SK-MEL-5 (cell line): ENCODE results near the gene ZNF638. TPM values are rescaled to one million over a fixed set of nuclear protein-coding genes. Genes with fewer than 3 reads are reported as not detected.

Experiments
- DNase-seq: peaks from one replicate; pipeline ENCODE4 v3.0.0-alpha.2; 2016; ENCODE audit warnings: low read depth, low spot score
- in situ Hi-C: cut with HindIII; loops from 2 replicates; pipeline ENCODE4 v1.10.0; 2016; ENCODE audit warnings: low sequenced_read_pairs, high pct_unique_total_duplicates, low pct_unique_long_range_greater_than_20kb
- total RNA-seq: library from RNA; depleted of rRNA; stranded (reverse); fragments of >200 nt; shearing (Covaris generic); gene quantifications from 2 replicates; pipeline ENCODE4 v1.2.3, GENCODE V29; 2014

The ZNF638 gene
- total RNA-seq, 1 experiment from 2014 or later = 166 TPM

- no peak for DNase-seq
- in situ Hi-C loops = no loop called here
These were observed 127.0 kb downstream of the ZNF638 start for GRCh38 chr2:71458413-71459083.

DNA sequence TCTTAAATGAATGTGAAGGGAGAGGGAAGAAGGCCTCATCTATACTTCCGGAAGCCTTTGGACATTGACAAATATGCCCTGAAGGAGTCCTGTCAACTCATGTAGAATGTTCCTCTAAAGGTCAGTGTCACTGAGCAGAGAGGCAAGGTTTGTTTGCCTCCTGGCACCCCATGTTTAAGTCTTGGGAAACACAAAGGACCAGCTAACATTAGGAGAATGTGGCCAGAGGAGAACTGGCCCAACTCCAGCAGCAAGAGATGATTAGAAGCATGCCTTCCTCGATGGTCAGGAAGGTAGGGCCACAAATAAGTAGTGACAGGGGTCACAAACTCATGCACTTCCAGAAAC lies 127.5 kb downstream of the ZNF638 start:
- no peak for DNase-seq
- in situ Hi-C loops = no loop called here

- in situ Hi-C loops = no loop called here
- no peak for DNase-seq
These were observed 128.5 kb downstream of the ZNF638 start for GRCh38 chr2:71460056-71460455.

- DNase-seq = peak; percentile 71
- in situ Hi-C loops = no loop called here
These were observed 129.2 kb downstream of the ZNF638 start for GRCh38 chr2:71460595-71461303.

DNA sequence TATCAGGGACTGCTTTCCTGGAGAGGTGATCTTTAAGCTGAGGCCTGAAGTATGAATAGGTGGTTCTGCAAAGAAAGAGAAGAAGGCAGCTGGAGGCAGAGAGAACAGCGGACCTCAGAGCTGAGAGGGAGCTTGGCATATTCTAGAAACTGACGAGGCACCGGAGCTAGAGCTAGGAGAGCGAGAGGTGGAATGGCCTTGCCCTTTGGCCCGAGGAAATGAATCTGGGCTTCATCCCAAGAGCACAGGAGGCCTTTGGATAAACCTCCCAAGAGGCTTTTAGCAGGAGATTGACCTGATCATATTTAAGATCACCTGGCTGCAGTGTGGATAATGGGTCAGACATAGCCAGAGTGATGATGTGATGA lies 129.7 kb downstream of the ZNF638 start:
- in situ Hi-C loops = no loop called here
- DNase-seq = no peak

- in situ Hi-C loops = no loop called here
- DNase-seq = no peak
These were observed 130.5 kb downstream of the ZNF638 start for GRCh38 chr2:71462056-71462605.

DNA sequence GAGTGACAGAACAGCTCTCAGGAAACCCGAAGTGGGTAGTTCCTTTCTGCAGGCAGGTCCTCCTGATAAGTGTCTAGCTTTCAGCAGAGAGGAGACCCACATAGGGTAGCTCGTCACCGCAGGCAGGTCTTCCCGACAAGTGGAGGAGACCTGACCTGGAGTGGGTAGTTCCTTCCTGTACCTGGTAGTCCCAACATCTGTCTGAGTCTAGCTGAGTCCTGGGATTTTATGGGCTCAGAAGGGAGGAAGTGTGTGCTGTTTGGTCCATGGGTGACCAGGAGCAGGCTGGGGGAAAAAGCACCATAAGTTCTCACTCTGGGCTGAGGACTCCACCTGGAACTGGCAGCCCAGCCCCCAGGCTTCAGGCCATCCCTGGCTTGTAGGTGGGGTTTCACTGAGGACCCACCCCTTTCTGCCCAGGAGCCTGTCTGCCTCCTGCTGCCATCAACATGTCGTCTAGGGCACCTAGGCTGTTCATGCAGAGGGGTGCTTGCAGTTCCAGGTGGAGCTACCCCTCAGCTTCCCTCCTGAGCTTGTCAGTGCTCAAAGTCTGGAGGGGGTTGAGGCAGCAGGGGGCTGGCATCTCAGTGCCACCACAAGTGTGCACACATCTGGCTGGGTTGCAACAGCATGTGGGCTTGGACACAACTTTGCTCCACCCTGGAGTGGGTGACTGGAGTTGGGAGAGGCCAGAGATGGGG lies 131.2 kb downstream of the ZNF638 start:
- no peak for DNase-seq
- in situ Hi-C loops = no loop called here

DNA sequence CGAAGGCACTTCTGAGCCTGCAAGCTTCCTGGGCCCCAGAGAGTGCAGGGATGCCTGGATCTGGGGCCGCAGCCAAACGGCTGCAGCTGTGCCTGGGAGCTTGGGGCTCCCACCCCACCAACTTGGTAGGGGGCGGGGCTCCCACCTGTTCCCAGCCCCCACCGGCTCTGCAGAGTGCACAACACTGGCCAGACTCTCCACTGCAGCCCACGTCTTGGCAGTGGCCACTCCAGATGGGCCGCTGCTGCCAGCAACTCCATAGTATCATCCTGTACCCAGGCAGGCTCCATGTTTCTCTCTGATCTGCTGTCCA lies 131.7 kb downstream of the ZNF638 start:
- in situ Hi-C loops = no loop called here

DNA sequence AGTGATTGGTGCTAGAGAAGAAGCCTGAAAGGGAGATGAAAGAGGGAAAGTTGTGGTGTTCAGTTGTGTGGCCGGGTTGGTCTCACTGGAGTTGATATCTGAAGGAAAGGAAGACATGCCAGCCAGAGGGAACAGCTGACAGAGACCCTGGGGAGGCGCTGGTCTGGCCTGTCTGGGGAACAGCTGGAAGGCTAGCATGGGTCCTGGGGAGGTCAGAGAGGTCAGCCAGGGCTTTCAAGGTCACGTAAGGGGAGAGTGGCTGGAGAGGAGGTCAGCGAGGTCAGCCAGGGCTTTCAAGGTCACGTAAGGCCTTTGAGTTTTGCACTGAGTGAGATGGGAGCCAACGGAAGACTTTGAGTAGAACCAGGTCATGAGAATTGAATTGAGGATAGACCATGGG lies 132.8 kb downstream of the ZNF638 start:
- in situ Hi-C loops = no loop called here
- no peak for DNase-seq

More for the DNA sequence above, 131.7 kb downstream of the ZNF638 start:
- no peak for DNase-seq

DNA sequence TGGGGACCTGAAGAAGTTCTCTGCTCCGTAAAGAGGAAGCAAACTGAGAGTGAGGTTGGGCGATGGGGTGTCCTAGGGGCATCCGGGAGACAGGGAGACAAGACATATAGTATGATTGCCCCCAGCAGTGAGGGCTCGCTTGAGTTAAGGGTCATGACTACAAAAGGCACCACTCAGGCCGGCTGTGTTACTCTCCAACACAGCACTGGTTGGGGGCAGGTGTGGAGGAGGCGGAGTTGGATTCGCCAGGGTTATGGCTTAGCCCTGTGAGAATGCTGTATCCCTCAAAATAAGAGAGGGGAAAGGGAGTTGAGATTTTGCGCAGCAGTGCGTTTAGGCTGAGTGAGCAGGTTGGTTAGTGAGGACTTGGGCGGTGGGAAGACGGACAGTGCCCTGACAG lies 133.8 kb downstream of the ZNF638 start:
- DNase-seq = no peak
- in situ Hi-C loops = no loop called here

DNA sequence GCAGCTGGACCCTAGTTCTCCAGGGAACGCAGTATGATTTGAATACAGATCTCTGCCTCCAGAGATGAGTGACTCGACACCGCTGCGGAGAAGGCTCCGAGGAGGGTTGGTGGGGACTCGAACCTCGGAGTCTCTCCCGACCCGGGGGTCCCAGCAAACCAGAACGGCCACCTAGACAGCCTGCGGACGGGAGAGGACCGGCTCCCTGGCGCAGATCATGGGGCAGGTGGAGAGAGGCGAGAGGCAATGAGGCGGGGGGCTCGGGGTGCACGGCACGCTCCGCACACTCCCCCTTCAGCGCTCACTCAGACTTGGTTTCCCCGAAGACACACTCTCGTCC lies 134.3 kb downstream of the ZNF638 start:
- DNase-seq = no peak
- in situ Hi-C loops = no loop called here

- in situ Hi-C loops = no loop called here
- no peak for DNase-seq
These were observed 135.0 kb downstream of the ZNF638 start for GRCh38 chr2:71466301-71467179.

- in situ Hi-C loops = no loop called here
- DNase-seq = no peak
These were observed 135.7 kb downstream of the ZNF638 start for GRCh38 chr2:71467180-71467815.

DNA sequence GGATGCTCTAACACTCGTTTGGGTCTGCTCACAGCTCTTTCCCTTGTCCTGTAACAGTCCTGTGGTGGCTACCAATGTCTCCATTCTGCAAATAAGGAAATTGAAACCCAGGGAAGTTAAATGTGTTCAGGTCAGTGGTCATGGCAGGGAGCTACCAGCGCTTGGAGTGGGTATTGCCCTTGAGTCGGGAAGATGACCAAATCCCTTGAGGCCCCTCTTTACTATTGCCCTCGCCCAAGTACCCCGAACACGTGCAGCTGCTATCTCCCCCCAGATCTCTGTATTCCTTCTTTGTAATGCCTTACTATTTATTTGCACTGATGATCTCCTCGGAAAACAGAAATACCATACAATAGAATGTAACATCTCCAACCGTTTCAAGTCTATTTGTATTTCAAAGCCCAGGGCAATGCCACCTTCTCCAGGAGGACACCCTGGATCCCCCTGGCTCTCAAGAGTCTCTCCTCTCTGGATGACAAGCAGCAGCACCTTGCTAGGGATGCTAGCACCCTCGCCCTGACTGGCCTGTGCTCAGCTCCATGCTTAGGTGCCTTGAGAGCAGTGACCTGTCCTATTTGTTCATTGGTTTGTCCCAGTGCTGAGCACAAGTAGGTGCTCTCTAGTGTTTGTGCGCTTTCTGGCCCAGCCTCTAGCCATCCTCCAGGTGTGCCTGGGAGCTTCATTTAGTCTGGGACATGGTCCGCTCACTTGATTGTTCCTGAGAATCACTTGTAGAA lies 136.9 kb downstream of the ZNF638 start:
- in situ Hi-C loops = no loop called here
- no peak for DNase-seq

DNA sequence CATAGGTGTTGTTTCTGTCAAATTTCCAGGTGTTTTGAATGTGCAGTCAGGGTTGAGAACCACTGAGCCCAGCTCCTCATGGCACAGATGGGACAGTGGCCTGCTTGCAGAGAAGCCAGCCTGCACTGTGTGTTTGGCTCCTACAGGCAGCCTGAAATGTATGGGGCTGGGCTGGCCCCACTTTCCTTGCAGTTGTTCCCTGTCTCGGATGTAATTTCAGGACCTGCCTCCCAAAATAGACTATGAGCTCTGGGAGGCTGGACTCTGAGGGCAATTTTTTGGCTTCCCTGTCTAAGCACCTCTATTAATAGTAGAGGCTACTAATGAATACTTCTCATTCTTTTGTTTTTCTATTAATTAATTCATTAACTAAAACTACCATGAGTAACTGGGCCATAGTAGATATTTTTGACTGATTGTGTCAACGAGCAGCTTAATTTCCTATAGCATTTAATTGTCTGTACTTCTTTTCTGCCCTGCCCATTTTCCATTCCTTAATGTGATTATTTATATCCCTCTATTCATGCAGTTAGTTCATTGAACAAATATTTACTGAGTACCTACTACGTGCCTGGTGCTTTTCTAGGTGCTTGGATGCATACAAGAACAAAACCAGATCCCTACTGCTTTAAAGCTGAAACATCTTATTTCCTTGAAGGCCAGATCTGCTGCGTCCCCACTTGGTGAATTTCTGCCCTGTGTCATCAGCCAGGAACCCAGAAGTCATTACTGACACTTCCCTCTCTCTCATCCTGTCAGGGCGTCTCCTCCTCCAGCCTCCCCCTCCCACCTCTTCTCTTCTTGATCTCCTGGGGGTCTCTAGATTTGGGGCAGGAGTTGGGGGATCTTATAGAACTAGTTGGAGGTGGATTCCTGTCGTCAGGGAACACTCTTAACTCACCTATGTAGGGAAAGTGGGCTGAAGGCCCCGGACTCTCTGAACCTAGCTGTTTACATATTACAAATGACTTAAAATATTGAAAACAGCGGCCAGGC lies 138.1 kb downstream of the ZNF638 start:
- DNase-seq = no peak
- in situ Hi-C loops = no loop called here

- in situ Hi-C loops = no loop called here
- no peak for DNase-seq
These were observed 139.7 kb downstream of the ZNF638 start for GRCh38 chr2:71471276-71471675.
